GM18519 (cell line): ENCODE data around the gene SLC30A10.
"Not testable (repeated sequence)": the region's sequence is repeated elsewhere in the genome, so short reads cannot be mapped to it uniquely, and the experiment has no call there.

ENCODE experiments used
- ATAC-seq: cut with Tn5 transposase; IDR thresholded peaks from one replicate; pipeline ENCODE4 v1.9.1; 2021; ENCODE audit warnings: mild to moderate bottlenecking, moderate library complexity; ENCODE audit not compliant: unreplicated experiment, low FRiP score

The SLC30A10 gene

DNA sequence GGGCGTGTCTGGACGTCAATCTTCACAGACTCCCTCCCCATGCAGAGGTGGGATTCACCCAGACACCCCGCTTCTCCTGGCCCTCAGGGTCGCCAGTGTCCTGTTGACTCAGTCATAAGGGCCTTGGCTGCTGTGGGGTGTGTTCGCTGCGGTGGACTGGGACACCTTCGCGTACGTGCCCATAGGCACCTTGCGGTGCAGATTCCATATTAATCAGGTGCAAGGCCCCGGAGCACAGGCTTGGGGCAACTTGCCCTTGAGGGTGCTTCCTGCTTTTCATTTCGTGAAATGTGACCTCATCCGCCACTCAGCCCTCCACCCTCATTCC lies 398 bp upstream of the SLC30A10 start:
- no peak for ATAC-seq

DNA sequence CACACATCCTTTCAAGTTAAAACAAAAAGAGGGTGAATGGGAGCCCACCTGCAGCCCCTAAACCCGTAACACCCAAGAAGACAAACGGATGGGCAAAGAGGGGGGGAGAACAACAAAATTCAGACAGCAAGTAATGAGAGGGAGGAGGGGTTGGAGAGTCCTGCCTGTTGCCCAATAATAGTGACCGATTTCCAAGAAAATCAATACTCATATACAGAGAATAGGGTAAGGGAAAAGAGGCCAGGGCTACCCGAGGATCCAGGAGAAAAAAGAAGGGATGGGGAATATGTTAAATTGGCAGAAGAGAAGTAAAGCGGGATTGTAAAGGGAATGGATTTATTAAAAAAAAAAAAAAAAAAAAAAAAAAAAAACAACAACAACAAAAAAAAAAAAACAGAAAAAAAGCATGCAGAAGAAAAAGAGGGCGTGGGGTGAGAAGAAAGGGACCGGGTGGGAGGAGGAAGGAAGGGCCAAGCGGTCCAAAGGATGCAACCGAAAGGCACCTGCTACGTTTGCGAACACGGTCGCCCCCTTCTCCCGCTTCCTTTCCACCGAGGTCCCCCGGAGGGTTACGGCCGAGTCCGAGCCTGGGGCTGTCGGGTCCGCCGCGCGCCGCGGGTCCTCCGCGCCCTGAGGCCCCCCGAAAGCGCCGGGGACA lies 930 bp downstream of the SLC30A10 start:
- ATAC-seq, result no peak

DNA sequence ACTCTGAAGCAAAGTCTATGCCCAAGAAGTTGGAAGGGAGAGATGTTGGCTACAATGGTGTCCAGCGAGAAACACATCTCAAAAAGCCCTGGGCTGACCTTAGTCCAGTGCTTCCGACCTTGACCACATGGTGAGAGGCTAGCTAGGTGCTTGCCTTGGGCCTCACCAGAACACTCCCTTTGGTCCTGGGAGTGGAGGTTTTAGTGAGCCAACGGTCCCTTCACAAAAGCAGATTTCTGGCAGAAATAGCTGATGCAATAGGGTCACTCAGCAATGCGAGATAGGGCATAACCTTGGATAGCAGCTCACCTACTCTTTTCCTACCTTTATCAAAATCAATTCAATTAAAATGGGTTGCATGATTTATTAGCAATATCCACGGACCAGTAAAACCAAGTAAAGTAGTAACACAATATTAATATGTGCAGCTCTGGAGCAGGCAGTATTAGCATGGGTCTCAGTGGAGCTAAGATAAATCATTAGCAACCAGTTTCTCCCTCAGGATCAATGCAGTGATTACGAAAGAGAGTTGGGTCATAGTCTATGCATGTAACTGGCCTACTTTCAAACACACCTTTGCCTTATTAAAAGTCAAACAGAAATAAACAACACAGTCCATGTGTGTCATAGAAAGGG lies 1.9 kb downstream of the SLC30A10 start:
- no peak for ATAC-seq

DNA sequence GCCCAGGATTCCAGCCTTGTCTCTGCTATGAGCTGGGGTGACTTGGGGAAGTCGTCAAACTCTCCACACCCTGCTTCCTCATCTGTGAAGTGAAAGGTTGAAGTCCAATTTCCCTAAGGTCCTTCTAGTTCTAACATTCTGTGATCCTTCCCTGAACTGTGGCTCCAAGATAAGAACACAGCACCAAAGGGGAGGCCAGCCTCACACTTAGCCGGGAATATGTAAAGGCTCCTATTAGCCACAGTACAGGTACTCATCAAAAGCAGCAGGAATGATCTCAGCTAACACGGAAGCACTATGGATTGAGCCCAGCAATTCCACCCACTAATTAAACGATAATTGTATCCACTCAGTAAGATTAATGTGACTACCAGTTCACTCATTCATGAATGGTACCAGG lies 4.0 kb downstream of the SLC30A10 start:
- ATAC-seq, result no peak

DNA sequence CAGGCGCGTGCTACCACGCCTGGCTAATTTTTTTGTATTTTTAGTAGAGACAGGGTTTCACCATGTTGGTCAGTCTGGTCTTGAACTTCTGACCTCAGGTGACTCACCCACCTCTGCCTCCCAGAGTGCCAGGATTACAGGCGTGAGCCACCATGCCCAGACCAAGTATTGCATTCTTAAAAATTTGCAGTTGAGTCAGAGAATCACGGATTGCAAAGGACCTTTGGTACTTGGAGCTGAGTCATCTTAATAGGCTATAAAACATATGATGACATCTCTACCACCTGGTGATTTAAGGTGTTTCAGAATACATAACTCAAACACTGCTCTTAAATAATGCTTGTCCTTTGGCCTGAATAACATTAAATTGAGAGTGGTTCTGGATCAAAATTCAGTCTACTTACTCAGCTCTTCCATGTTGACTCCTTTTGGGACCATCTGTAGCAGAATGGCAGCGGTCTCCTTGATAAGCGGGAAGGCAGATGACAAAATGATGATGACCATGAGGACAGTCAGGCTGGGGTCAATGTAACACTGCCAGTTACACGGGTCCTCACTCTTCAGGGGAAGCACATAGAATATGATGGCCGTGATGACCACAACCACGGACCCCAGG lies 10.4 kb downstream of the SLC30A10 start:
- no peak for ATAC-seq

DNA sequence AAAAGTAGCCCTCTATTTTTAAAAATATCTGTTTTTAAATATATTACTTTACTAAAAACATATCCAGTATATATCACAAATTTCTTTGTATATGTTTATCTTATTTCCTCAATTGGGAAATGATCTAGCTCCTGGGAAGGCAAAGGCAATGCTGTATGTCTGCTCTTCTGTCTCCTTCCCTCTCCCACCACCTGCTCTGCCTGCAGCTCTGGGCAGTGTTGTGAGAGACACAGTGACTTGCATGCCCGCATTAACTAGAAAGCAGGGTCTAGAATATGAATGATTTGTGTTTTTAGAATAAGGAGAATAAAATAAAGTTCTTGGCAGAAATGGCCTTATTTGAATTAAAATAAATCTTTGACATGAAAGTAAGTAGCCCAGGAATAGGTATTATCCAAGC lies 11.1 kb downstream of the SLC30A10 start:
- ATAC-seq, result no peak

DNA sequence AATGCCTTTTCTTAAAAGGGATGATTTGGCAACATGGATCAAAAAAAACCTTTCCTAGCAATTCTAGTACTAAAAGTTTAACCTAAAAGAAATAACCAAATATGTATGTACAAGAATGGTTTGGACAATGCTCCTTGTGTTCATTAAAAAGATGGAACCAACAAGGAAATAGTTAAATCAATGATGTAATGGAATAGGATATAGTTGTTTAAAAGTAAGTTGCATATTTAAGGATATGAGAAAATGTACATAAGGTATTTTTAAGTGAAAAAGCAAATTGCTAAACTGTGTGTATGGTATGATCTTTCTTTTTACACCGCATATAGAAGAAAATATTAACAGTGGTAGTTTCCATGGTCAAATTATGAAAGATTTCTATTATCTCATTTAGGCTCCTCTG lies 12.1 kb downstream of the SLC30A10 start:
- no peak for ATAC-seq

DNA sequence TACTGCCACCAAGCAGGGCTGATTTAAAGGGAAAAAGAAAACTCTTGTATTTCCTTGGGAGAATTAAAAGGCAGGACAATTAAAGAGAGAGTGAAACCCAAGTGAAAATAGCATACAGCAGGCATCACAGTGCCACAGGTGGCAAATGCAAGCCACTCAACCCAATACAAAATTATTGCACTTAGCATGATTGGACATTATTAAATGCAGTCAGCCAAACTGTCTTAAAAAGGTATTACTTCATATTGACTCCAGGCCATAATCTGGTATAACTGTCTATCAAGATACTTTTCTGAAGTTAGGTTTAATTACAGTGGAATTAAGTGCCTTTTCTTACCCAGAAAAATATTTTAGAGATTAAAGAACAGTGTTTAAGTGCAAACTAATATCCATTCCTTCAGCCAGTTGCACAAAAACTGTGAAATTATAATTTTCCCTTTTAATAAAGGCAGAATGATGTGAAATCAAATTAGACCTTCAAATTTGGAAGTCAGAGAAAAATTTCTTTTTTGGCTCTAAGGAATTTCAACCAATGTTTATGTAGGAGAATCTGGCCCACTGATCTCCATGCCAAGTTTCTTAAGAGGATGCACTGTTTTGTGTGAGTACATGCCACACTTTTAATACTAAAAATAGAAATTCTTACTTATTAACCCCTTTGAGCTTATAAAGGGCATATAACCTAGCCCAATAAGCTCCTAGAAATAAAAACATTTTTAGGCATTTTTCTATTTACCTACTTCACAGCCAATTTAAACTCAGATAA lies 15.2 kb downstream of the SLC30A10 start:
- no peak for ATAC-seq

DNA sequence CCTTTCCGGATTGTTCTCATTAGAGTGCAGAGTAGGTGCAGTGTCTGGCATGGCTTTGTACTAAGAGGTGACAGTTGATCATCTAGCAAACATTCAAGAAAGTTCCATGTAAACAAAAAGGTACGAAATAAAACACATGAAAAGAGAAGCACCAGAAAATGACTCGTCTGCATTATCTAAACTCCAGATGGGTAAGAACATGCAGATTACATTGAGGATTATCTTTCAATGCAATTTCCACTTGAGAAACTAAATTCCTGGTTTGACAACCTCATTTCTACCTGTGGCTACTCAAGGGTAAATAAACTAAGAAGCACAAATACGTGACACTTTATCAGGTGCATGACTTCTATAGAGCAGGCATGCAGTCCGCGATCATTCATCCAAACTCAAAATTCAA lies 17.6 kb downstream of the SLC30A10 start:
- ATAC-seq, result no peak

DNA sequence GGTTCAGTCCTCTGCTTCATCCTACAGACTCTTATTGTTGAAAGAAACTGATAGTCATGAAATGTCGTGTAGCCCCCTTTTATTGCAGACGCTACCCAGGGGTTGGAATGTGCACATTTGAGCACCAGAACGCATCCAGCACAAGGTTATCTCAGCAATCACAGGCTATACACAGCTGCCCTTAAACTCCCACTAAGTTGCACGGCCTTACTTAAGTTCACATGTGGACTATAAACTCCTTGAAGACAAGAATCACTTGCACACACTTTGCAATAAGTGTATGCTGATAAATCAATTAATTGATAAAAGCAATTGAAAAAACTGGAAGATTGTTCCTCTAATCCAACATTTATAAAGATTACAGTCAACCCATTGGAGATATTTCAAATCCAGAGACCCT lies 18.9 kb downstream of the SLC30A10 start:
- ATAC-seq, result no peak

DNA sequence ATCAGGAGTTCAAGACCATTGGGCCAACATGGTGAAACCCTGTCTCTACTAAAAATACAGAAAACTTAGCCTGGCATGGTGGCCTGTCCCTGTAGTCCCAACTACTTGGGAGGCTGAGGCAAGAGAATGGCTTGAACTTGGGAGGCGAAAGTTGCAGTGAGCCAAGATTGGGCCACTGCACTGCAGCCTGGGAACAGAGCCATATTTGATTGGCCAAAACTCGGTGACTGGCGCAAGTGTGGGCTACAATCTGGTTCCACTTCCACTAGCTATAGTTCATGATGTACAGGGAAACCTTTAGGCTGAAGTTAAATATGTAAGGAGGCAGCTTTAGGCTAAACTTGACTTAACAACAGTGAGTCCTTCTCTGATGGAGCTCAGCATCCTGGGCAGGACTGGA lies 20.2 kb downstream of the SLC30A10 start:
- ATAC-seq, result no peak

DNA sequence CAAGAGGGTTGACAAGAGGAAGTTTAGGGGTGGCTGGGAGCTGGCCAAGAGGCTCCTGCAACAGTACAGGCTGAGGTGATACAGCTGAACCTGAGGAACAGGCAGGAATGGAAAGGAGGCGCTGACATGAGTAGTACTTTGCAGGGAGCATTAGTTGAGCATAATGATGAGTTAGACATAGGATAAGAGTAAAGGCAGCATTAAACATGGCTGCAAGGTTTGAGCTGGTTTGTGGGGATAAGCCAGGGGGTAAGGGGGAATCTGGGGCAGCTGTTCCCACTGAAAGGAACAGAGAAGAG lies 20.6 kb downstream of the SLC30A10 start:
- ATAC-seq, result no peak

DNA sequence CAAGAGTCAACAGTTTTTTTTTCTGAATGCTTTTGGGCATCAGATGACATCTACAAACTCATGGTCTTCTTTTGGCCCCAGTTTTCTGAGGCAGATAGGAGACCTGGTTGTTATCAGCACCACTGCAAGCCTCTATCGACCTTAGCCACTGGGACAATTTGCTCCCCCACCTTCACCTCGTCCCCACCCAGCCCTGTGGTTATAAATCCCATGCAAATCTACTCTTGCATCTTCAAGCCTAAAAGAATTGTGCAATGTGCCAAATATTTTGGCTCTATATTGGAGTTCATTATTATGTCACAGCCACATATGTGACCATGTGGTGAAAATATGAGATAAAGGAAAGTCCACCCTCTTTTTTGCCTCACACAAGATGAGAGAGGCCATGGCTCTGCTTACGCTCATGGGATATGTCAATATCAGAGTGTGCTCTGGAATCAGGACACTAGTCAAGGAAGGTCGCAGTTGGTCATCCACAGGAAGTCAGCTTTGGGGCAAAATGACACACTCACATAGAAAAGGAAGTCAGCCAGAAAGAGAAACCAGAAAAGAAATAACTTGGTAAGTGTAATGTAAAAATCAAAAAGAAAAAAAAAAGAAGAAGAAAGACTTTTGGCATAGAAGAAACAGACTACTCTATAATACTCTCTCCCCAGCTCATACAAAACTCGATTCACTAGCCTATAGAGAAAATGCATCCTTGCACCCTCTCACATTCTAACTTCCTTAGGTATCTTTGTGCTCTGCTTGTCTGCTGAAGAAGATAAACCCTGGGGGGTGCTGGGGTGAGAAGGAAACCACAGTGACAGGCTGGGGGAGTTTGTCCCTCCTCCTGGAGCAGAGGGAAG lies 21.2 kb downstream of the SLC30A10 start:
- no peak for ATAC-seq

DNA sequence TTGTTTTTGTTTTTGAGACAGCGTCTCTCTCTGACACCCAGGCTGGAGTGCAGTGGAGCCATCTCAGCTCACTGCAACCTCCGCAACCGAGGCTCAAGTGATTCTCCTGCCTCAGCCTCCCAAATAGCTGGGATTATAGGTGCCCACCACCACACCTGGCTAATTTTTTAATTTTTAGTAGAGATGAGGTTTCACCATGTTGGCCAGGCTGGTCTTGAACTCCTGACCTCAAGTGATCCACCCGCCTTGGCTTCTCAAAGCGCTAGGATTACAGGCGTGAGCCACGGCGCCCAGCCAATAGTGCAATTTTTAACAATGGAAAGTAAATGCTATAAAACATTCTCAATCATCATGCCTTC lies 21.8 kb downstream of the SLC30A10 start:
- ATAC-seq, result not testable (repeated sequence)

DNA sequence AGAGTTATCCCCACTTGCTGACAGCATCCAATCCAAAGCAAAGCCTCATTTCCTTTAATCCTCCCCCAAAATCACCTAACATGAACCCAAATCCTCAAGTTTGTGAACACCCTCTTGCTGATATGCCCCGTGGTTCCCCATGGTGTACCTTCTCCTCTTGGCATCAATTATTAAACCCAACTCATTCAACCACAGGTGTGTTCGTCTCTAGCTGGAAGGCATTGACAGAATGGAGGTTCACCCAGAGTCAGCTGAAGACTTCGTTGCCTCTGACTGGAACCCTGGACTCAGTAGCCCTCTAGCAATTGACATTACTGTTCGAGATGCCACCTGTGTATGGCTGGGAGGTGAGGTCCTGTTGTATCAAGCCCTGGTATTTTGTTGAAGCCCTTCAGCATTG lies 22.8 kb downstream of the SLC30A10 start:
- no peak for ATAC-seq

DNA sequence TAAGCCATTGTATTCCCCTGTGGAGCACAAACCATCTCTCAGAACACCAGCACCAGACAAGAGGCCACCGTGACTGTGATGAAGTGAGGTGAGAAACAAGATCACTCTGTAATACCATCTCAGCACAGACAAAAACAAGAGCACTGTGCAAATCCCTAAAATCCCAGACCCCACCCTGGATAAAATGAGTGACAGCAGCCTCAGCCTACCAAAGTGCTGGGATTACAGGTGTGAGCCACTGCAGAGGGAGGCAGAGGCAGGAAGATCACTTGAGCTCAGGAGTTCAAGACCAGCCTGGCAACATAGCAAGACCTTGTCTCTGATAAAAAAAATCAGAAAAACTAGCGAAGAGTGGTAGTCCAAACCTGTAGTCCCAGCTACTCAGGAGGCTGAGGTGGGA lies 23.4 kb downstream of the SLC30A10 start:
- ATAC-seq, result no peak

DNA sequence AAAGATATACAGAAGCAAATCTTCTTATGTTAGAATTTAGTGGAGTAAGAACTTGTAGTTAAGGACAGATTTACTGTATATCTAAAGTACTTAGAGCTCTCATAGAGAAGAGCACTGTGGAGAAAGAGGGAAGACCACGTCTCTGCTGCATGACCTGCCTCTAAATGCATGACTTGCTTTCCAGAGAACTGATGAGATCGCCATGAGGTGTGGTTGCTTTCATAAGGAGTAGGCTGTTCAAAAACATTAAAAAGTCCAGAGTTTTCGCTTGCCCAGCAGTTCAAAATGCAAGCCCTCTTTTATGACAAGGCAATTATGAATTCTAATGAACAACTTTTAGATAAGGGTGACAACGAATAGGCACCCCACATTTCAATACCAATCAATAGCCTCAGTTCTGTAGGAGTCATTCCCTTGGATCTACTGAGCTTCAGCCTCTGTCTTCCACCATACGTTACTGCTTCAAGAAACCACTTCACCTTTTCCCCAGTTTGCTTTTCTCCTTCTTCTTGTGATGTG lies 24.9 kb downstream of the SLC30A10 start:
- no peak for ATAC-seq

DNA sequence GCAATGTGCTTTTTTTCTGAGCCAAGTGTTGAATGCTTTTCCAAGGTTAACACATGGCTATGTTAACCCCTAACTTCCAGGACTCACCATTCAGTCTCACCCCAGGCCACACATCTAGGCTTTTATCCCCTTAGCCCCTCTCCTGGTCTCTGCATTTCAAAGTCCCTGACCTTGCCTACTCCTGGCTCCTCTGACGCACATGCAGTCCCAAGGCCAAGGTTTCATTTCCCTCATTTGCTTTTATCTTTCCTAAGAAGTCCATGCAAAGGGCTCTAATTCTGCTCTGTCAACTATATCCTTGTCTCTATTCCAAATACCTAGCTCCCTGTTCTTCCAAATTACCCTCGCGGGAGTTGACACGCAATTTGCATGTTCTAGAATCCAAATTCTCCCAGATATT lies 25.4 kb downstream of the SLC30A10 start:
- ATAC-seq, result no peak

DNA sequence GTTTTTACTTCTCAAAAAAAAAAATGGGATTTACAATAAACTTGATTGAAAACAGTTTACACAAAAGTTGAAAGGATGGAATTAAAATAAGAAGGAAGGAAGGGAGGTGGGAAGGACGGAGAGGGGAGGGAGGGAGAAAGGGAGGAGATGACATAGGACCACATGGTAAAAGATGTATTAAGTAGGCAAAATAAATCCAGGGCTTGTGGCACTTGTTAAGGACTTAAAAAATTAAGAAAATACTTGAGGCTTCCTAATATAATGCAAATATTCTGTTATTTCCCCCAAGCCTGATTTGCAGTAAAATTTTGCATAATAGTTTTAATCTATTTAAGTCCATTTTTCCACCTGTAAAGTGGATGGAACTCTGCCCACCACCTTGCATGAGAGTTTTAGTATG lies 27.5 kb downstream of the SLC30A10 start:
- no peak for ATAC-seq

DNA sequence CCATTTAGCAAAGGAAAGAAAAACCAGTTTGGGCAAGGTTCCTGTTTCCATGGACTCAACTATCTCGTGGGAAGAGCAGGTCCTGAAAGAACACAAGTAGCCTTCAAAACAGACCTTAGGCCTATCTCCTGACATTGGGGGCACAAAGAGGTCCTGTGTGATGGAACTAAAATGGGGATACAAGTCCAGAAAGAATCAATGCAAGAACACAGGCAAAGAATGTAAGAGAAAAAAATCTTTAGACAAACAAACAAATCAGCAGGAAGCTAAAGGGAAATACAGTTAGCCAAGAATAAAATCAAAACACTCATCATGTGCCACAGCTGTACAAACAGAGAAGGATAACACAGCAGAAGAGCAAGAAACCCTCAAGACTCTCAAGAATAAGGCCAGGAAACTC lies 28.2 kb downstream of the SLC30A10 start:
- ATAC-seq, result no peak

DNA sequence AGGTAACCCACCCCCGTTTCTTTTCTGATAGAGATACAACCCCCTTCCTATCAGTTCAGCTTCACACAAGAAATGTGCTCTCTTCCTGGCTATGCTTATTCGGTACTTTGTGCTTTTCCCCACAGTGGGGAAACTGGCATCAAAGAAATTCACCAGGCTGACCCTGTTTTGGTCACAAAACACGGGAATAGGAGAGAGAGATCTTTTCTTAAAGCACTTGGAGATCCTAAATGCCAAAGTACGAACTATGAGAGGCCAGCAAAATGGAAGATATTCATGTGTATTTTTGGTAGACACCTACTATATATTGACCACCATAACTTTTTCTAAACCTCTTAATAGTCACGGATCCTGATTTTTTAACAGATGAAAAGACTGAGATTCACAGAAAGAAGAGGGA lies 30.0 kb downstream of the SLC30A10 start:
- ATAC-seq, result no peak
